Heart left ventricle (tissue), 13 donors: Measurements from ENCODE around the gene GPD1.

Experiments used
- CTCF ChIP-seq, 12 donors: fragments of 200-600 bp; sonication (generic) in 4 of 12; IDR thresholded peaks; one replicate each; pipeline versions ENCODE4 v1.5.0 to v1.8.0; 2018 to 2022; ENCODE audit warnings: antibody characterized with exemption in 12 of 12, mild to moderate bottlenecking in 5 of 12
- POLR2A ChIP-seq, 2 donors: fragments of 450-650 bp; IDR thresholded peaks; one replicate each; pipeline ENCODE4 v1.6.1; 2017; ENCODE audit warnings: antibody characterized with exemption in 2 of 2, mild to moderate bottlenecking in 2 of 2, moderate library complexity in 2 of 2
- donor health status: ischemic (EF 13 %, LVEDD 7.1; RV severe dilation, severe dysfunction).
- donor health status: DM: no; HTN: yes; CAD: no.
- donor health status: DM: no; HTN: no; CAD: no.
- donor health status: ischemic (EF 25% LVEDD 6.9; RV normal size, moderate dysfunction).
- donor health status: ischemic (EF 25% LVEDD 5.7; RV mildly dilated, moderate dysfunction).
- donor health status: ischemic (EF 35%, LVEDD 5.7; RV mildly dilated, moderate dysfunction).
- donor health status: nonischemic (EF 11% LVEDD 7.7; RV severe dilation, severe dysfunction).
- donor health status: DM: yes; HTN: yes; CAD: no.
- donor health status: PGD.
- donor health status: ischemic (EF 29% LVEDD 5.4; RV normal size, mild dysfunction).
- donor health status: nonischemic (EF 23%, LVEDD 6.1; RV moderate dilation, normal function).

- TF ChIP-seq CTCF (IDR thresholded peaks at IDR 0.05) (peak in 11 of 12 donors; percentile 20 to 73 (median 41)), POLR2A (IDR thresholded peaks at IDR 0.05) (no peak)
Measured at GRCh38 chr12:50132505-50133135, 28.8 kb downstream of the GPD1 start.
